Measurements from ENCODE around the gene TTYH2. TPM values are rescaled to one million over a fixed set of nuclear protein-coding genes. Genes with fewer than 3 reads are reported as not detected.

TTYH2 gene
- total RNA-seq (2022) (0.28 and 0.81 TPM in 2 replicates), Bru-seq, nascent RNA (percentile 14 among the genes with signal in this experiment), BruChase-seq, experiment 1, labeled RNA remaining after a 6-hour chase (percentile 13 among the genes with signal in this experiment), BruChase-seq, experiment 2, labeled RNA remaining after a 2-hour chase (percentile 13 among the genes with signal in this experiment)
- long read RNA-seq, partial matches to known transcripts = 0 of 1 reads
- long read RNA-seq, other reads (novel, unspliced or antisense) = 1 of 1 reads

GRCh38 chr17:74212913-74213791 lies at the start of gene TTYH2:
TSS of gene TTYH2 (plus strand) at chr17:74213571. CDS start at chr17:74213588, 17 bp downstream.
- peak; percentile 82 for DNase-seq
- intact Hi-C loops (cut with micrococcal nuclease; ENCODE audit: unreplicated experiment) = loop anchor here (5.0 kb wide), 1 partner anchor 69 kb away; no protein-coding TSS in a partner anchor
- CTCF ChIA-PET = interaction anchor here (1.1 to 1.4 kb wide), 2 partner anchors 13 to 83 kb away, joined by 3 to 7 read pairs; no protein-coding TSS in a partner anchor
- H3K27me3 Mint-ChIP-seq (ENCODE audit: unreplicated experiment) = peaks cover 61% of the 10 kb centered on the region
- peak within 1 kb of the TSS; percentile 56 for H3K27ac Mint-ChIP-seq (ENCODE audit: unreplicated experiment)
- H3K9me3 Mint-ChIP-seq (ENCODE audit: low read depth, unreplicated experiment) = no peaks in the 10 kb centered on the region
- peak within 1 kb of the TSS; percentile 70 for H3K4me3 Mint-ChIP-seq (ENCODE audit: low read depth, unreplicated experiment)
- BruUV-seq (replicated peaks) = no TSS peak
- no peak for TF ChIP-seq CTCF (IDR thresholded peaks at IDR 0.05; ENCODE audit: unreplicated experiment)
- H3K36me3 Mint-ChIP-seq (ENCODE audit: insufficient read depth, unreplicated experiment) = peaks cover 50% of the 10 kb centered on the region
- H3K4me1 Mint-ChIP-seq (ENCODE audit: low read depth, unreplicated experiment) = peaks cover 8% of the 10 kb centered on the region

- no peak for TF ChIP-seq CTCF (IDR thresholded peaks at IDR 0.05; ENCODE audit: unreplicated experiment)
- peaks cover 61% of the 10 kb centered on the region for H3K27me3 Mint-ChIP-seq (ENCODE audit: unreplicated experiment)
- BruUV-seq (replicated peaks) = no TSS peak
- H3K4me3 Mint-ChIP-seq (ENCODE audit: low read depth, unreplicated experiment) = no peak overlapping the region
- no peaks in the 10 kb centered on the region for H3K9me3 Mint-ChIP-seq (ENCODE audit: low read depth, unreplicated experiment)
- CTCF ChIA-PET = interaction anchor here (0.6 kb wide), 1 partner anchor 80 kb away, joined by 3 read pairs; no protein-coding TSS in a partner anchor
- intact Hi-C loops (cut with micrococcal nuclease; ENCODE audit: unreplicated experiment) = no loop called here
- DNase-seq = no peak
- H3K27ac Mint-ChIP-seq (ENCODE audit: unreplicated experiment) = no peak overlapping the region
- H3K36me3 Mint-ChIP-seq (ENCODE audit: insufficient read depth, unreplicated experiment) = no peaks in the 10 kb centered on the region
- no peaks in the 10 kb centered on the region for H3K4me1 Mint-ChIP-seq (ENCODE audit: low read depth, unreplicated experiment)
Measured at GRCh38 chr17:74163836-74164235, 49.5 kb upstream of the TTYH2 start.

- TF ChIP-seq CTCF (IDR thresholded peaks at IDR 0.05; ENCODE audit: unreplicated experiment) = no peak
- Mint-ChIP-seq H3K9me3 (ENCODE audit: low read depth, unreplicated experiment) (no peaks in the 10 kb centered on the region), H3K4me3 (ENCODE audit: low read depth, unreplicated experiment) (no peak overlapping the region), H3K4me1 (ENCODE audit: low read depth, unreplicated experiment) (no peaks in the 10 kb centered on the region), H3K27me3 (ENCODE audit: unreplicated experiment) (peaks cover 61% of the 10 kb centered on the region), H3K36me3 (ENCODE audit: insufficient read depth, unreplicated experiment) (no peaks in the 10 kb centered on the region), H3K27ac (ENCODE audit: unreplicated experiment) (no peak overlapping the region)
- CTCF ChIA-PET = no interaction called here
- no TSS peak for BruUV-seq (replicated peaks)
- intact Hi-C loops (cut with micrococcal nuclease; ENCODE audit: unreplicated experiment) = no loop called here
- no peak for DNase-seq
Measured at GRCh38 chr17:74164446-74165045, 48.8 kb upstream of the TTYH2 start.

GRCh38 chr17:74165797-74166365 lies 47.5 kb upstream of the TTYH2 start:
- DNase-seq = no peak
- H3K4me1 Mint-ChIP-seq (ENCODE audit: low read depth, unreplicated experiment) = no peaks in the 10 kb centered on the region
- no TSS peak for BruUV-seq (replicated peaks)
- intact Hi-C loops (cut with micrococcal nuclease; ENCODE audit: unreplicated experiment) = no loop called here
- H3K27me3 Mint-ChIP-seq (ENCODE audit: unreplicated experiment) = peaks cover 61% of the 10 kb centered on the region
- no peak overlapping the region for H3K27ac Mint-ChIP-seq (ENCODE audit: unreplicated experiment)
- CTCF ChIA-PET = interaction anchor here (0.6 to 0.7 kb wide), 2 partner anchors 41 to 675 kb away, joined by 3 read pairs; no protein-coding TSS in a partner anchor
- H3K36me3 Mint-ChIP-seq (ENCODE audit: insufficient read depth, unreplicated experiment) = no peaks in the 10 kb centered on the region
- TF ChIP-seq CTCF (IDR thresholded peaks at IDR 0.05; ENCODE audit: unreplicated experiment) = no peak
- no peaks in the 10 kb centered on the region for H3K9me3 Mint-ChIP-seq (ENCODE audit: low read depth, unreplicated experiment)
- H3K4me3 Mint-ChIP-seq (ENCODE audit: low read depth, unreplicated experiment) = no peak overlapping the region
